Upper lobe of left lung (tissue), 6 donors: ENCODE data around the gene PGD. TPM values are rescaled to one million over a fixed set of nuclear protein-coding genes. Genes with fewer than 3 reads are reported as not detected.

Source experiments
- ATAC-seq, 2 donors: fragments of 200-7000 bp; cut with Tn5 transposase; one replicate each; pipeline ENCODE4 v1.9.1; 2022; ENCODE audit warnings: mild to moderate bottlenecking in 2 of 2, moderate library complexity in 2 of 2; ENCODE audit not compliant: low FRiP score in 2 of 2
- DNase-seq, 2 donors: peaks; one replicate each; pipeline ENCODE4 v3.0.0-alpha.2; 2019 to 2020
- H3K27ac ChIP-seq, 4 donors: fragments of 200-600 bp; sonication (generic); one replicate each; pipeline ENCODE4 v1.5.1; 2016 to 2019
- H3K27me3 ChIP-seq, 4 donors: fragments of 200-600 bp; sonication (generic); one replicate each; pipeline ENCODE4 v1.5.1; 2017 to 2019
- H3K36me3 ChIP-seq, 4 donors: fragments of 200-600 bp; sonication (generic); one replicate each; pipeline ENCODE4 v1.5.1; 2016 to 2019
- H3K4me1 ChIP-seq, 4 donors: fragments of 200-600 bp; sonication (generic); one replicate each; pipeline ENCODE4 v1.5.1; 2018 to 2019
- H3K4me3 ChIP-seq, 4 donors: fragments of 200-600 bp; sonication (generic); one replicate each; pipeline ENCODE4 v1.5.1; 2017 to 2019; ENCODE audit warnings: mild to moderate bottlenecking in 2 of 4, moderate library complexity in 1 of 4
- H3K9me3 ChIP-seq, 4 donors: fragments of 200-600 bp; sonication (generic); one replicate each; pipeline ENCODE4 v1.5.1; 2018 to 2019
- EP300 ChIP-seq, 4 donors: sonication (generic); formaldehyde crosslinking; IDR thresholded peaks; one replicate each; pipeline ENCODE4 v1.5.1; 2017; ENCODE audit warnings: antibody characterized with exemption in 4 of 4, control low read depth in 2 of 4
- POLR2A ChIP-seq, 4 donors: fragments of 450-650 bp; IDR thresholded peaks; one replicate each; pipeline ENCODE4 v1.5.1; 2016 to 2017; ENCODE audit warnings: antibody characterized with exemption in 4 of 4, mild to moderate bottlenecking in 2 of 4
- POLR2AphosphoS5 ChIP-seq, 2 donors: sonication (generic); formaldehyde crosslinking; IDR thresholded peaks; one replicate each; pipeline ENCODE4 v1.5.1; 2017; ENCODE audit warnings: antibody characterized with exemption in 2 of 2
- whole genome bisulfite sequencing, 2 donors: methylation state at CpG; one replicate each; pipeline ENCODE4 v1.1.5; 2017 to 2018; 5-methylcytosine and 5-hydroxymethylcytosine counted together
- total RNA-seq, 6 donors: library from RNA; depleted of rRNA in 4 of 6; stranded (reverse); fragments of >200 nt in 4 of 6; gene quantifications; one replicate each; pipeline versions ENCODE4 v1.1.0 to v1.2.1, GENCODE V29; 2016 to 2021
- TF ChIP-seq, protein P1 (sequence below), 6 experiments: fragments of 450-650 bp in 4 of 6; fragments of 200-600 bp in 2 of 6; sonication (generic) in 2 of 6; IDR thresholded peaks; one replicate each; pipeline ENCODE4 v1.5.1; 2016 to 2019; ENCODE audit warnings: antibody characterized with exemption in 6 of 6
- donor health status: DM: no; HTN: no; CAD: no; lungs with moderate emphysema.
- donor health status: DM: no; HTN: yes; CAD: no; lungs with severe emphysema.

Gene PGD
- total RNA-seq, 6 donors from 2014 or later, result 118 to 211 (median 183) TPM

- H3K36me3 ChIP-seq, result peaks cover 13 to 36% (median 22%) of the 10 kb centered on the region in 4 donors
- WGBS, 2 donors, result 42 to 45% methylated on average over 3 of the region's 3 CpGs
- peak in 1 of 2 donors; percentile 26 for DNase-seq
- H3K27ac ChIP-seq, result peak overlapping the region in 3 of 4 donors; percentile 15 to 54 (median 43)
- no peaks in the 10 kb centered on the region for H3K27me3 ChIP-seq
- TF ChIP-seq POLR2A (IDR thresholded peaks at IDR 0.05) (no peak), EP300 (IDR thresholded peaks at IDR 0.05) (no peak), POLR2AphosphoS5 (IDR thresholded peaks at IDR 0.05) (no peak)
- TF ChIP-seq, protein P1, sequence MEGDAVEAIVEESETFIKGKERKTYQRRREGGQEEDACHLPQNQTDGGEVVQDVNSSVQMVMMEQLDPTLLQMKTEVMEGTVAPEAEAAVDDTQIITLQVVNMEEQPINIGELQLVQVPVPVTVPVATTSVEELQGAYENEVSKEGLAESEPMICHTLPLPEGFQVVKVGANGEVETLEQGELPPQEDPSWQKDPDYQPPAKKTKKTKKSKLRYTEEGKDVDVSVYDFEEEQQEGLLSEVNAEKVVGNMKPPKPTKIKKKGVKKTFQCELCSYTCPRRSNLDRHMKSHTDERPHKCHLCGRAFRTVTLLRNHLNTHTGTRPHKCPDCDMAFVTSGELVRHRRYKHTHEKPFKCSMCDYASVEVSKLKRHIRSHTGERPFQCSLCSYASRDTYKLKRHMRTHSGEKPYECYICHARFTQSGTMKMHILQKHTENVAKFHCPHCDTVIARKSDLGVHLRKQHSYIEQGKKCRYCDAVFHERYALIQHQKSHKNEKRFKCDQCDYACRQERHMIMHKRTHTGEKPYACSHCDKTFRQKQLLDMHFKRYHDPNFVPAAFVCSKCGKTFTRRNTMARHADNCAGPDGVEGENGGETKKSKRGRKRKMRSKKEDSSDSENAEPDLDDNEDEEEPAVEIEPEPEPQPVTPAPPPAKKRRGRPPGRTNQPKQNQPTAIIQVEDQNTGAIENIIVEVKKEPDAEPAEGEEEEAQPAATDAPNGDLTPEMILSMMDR (IDR thresholded peaks at IDR 0.05), result no peak
- H3K4me3 ChIP-seq, result no peak overlapping the region
- ATAC-seq, result no peak
- H3K4me1 ChIP-seq, result peaks cover 0 to 17% (median 14%) of the 10 kb centered on the region in 4 donors
- H3K9me3 ChIP-seq, result no peaks in the 10 kb centered on the region
Observed at GRCh38 chr1:10459184-10459583, 60.3 kb downstream of the PGD start.

DNA sequence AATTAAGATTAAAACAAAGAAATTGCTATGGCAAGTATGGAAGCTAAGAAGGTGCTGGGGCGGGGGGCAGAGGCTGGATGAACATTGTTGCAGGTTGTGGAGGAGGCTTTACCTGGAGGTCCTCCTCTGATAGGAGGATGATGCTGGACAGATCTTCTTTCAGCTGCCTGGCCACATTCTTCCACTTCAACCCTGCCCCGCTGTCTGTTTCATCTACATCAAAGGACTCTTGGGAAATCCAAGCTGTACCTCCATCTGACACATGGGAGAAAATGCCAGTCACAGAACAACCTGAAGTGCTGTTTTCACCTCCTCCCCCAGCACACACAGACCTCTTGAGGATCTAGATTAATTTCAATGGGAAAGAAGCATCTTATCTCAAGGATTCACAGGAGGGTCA is 68.2 kb downstream of the PGD start:
- H3K9me3 ChIP-seq, result no peaks in the 10 kb centered on the region
- H3K36me3 ChIP-seq, result peaks cover 24 to 73% (median 52%) of the 10 kb centered on the region in 4 donors
- 98 to 99% methylated on average over 2 of the region's 2 CpGs for WGBS, 2 donors
- TF ChIP-seq POLR2AphosphoS5 (IDR thresholded peaks at IDR 0.05), result no peak
- TF ChIP-seq POLR2A (IDR thresholded peaks at IDR 0.05), result no peak
- no peak for TF ChIP-seq EP300 (IDR thresholded peaks at IDR 0.05)
- TF ChIP-seq, protein P1 (IDR thresholded peaks at IDR 0.05), result no peak
- peaks cover 9 to 16% (median 12%) of the 10 kb centered on the region in 4 donors for H3K4me1 ChIP-seq
- H3K4me3 ChIP-seq, result no peak overlapping the region
- no peak overlapping the region for H3K27ac ChIP-seq
- H3K27me3 ChIP-seq, result no peaks in the 10 kb centered on the region
- no peak for ATAC-seq
- no peak for DNase-seq

GRCh38 chr1:10470043-10470442 is 71.2 kb downstream of the PGD start:
- H3K4me3 ChIP-seq, result no peak overlapping the region
- DNase-seq (no peak), ATAC-seq (no peak)

More at GRCh38 chr1:10470043-10470442, 71.2 kb downstream of the PGD start:
- WGBS, 2 donors, result 90 to 99% methylated on average over 4 of the region's 4 CpGs
- Histone ChIP-seq H3K9me3 (no peaks in the 10 kb centered on the region), H3K4me1 (peaks cover 8 to 26% (median 16%) of the 10 kb centered on the region in 4 donors), H3K27me3 (no peaks in the 10 kb centered on the region), H3K36me3 (peaks cover 15 to 44% (median 33%) of the 10 kb centered on the region in 4 donors), H3K27ac (no peak overlapping the region)
- TF ChIP-seq EP300 (IDR thresholded peaks at IDR 0.05) (no peak), POLR2A (IDR thresholded peaks at IDR 0.05) (no peak), POLR2AphosphoS5 (IDR thresholded peaks at IDR 0.05) (no peak)
- TF ChIP-seq, protein P1 (IDR thresholded peaks at IDR 0.05), result no peak

Other genes with a start within 250 kb of the PGD start
- gene KIF1B, start 188.5 kb upstream of the PGD start, total RNA-seq, result 10 to 100 TPM; 29.4 to 67.1 (median 42.0) TPM
- gene CENPS, start 31.4 kb downstream of the PGD start, total RNA-seq, result 10 to 100 TPM in 5 of 6 donors, 1 to 10 TPM in 1; 1.4 to 23.0 (median 14.3) TPM
- gene CORT, start 51.0 kb downstream of the PGD start, total RNA-seq, result under 1 TPM in 2 of 6 donors, not detected in 4; 0.26 to 0.59 TPM
- gene DFFA, start 73.5 kb downstream of the PGD start, total RNA-seq, result 10 to 100 TPM; 15.8 to 37.2 (median 22.9) TPM
- gene PEX14, start 75.9 kb downstream of the PGD start, total RNA-seq, result 10 to 100 TPM; 21.2 to 43.0 (median 29.9) TPM